Activated naive CD4-positive, alpha-beta T cell treated with anti-CD3 and anti-CD28 coated beads, Interleukin-2, amount 50 U/mL, for 16 hours (primary cell): ENCODE data around the gene MYT1.
"Not testable (repeated sequence)": the region's sequence is repeated elsewhere in the genome, so short reads cannot be mapped to it uniquely, and the experiment has no call there.

Experiments used
- DNase-seq: peaks from one replicate; pipeline ENCODE4 v3.0.0-alpha.2; 2020

The MYT1 gene

DNA sequence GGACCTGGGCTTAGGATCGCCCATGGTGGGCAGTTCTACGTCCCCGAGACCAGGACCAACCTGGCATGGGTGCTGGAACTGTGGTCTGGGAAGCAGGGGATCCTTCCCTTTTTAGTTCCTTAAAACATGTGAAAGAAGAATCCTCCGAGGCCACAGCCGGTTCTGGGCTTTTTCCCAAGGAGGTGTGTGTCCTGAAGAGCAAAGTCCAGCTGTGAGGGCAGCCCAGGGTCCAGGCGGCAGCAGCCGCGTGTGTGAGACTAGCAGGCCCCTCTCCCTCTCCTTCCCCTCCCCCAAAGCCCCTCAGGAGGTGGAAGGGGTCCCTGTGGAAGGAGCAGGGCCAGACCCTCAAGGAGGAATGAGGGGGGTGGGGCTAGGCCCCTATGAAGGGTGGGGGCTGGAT lies 56.2 kb downstream of the MYT1 start:
- no peak for DNase-seq

DNA sequence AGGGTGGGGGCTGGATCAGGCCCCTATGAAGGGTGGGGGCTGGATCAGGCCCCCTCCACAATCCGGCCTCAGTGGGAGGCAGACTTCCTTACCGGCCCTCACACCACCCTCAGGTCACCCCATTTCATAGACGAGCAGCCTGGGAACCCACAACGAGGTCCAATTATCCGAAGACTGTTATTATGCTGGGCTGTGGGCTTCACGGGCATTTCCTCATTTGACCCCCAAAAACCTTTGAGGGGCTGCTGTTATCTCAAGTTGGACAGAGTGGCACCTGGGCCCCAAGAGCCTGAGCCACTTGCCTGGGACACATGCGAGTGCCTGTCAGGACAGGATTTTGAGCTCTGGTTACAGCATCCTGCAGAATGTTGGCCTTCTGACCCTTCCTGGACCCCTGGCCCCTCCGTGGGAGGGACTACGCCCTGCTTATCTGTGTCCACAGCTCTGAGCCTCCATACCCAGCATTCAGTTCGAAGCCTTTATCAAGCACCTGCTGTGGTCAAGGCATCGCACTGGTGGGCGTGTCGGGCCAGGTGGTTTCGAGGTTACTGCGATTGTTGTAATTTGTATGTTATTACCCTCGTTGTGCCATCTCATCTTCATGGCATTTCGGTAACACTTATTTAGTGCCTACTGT lies 56.8 kb downstream of the MYT1 start:
- DNase-seq: no peak

- DNase-seq: no peak
These were observed 58.1 kb downstream of the MYT1 start for GRCh38 chr20:64222291-64222735.

- DNase-seq: no peak
These were observed 58.7 kb downstream of the MYT1 start for GRCh38 chr20:64222851-64223525.

DNA sequence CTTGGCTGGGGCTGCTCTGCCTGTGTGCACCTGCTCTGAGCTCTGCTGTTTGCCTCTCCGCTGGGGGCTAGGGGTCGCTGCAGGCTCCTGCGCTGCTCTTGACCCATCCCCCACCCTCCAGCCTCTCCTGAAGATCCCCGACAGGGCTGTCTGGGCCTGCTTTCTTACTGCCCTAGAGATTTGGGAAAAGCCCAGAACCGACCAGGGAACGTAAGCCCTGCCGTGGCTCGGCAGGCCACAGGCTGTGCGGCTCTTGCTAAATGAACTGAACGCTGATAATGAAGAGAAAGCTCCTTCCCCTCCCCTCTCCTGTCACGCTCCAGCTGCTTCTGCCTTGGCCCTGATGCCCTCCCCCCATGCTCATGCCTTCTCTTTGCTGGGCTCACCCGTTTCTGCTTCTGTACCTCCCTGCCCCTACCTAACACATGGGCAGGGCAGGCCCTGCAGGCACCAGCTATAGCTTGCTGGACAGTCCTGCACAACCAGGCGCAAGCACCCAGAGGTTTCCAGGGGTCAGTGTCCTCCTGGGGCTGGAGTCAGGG lies 59.3 kb downstream of the MYT1 start:
- no peak for DNase-seq

DNA sequence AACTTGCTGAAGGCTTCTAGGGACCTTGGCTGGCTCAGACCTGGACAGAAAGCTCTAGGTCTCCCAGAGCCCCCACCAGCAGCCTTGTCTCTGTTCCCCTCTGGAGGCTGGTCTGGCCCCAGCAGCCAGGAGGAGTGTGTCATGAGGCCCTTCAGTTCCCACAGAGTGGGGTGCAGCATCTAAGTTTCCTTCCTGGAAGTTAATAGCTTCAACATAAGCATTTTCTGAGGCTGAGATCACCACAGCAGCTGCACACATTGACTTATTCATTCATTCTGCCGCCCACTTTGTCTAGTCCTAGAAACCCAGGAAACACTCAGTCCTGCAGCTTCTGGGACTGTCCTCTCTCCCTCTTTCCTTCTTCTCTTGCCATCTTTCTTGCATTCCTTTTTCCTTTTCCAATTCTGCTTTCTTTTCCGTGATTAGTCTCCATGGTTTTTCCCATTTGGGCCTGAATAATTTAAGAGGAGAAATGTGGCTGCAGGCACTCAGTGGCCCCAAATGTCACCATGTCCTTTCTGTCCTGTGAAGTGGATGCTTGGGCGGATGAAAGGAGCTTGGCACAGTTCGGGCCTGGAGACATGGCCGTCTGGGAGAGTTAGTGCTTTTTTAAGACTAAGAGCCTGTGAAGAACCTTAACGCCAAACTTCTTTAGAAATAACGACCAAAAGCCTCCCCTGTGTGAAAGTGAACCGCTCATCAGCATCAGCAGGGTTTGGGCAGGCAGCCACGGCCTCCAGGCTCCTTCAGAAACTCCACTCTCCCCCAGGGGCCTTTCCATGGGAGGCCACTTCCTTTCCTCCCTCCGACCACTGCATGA lies 60.3 kb downstream of the MYT1 start:
- no peak for DNase-seq

DNA sequence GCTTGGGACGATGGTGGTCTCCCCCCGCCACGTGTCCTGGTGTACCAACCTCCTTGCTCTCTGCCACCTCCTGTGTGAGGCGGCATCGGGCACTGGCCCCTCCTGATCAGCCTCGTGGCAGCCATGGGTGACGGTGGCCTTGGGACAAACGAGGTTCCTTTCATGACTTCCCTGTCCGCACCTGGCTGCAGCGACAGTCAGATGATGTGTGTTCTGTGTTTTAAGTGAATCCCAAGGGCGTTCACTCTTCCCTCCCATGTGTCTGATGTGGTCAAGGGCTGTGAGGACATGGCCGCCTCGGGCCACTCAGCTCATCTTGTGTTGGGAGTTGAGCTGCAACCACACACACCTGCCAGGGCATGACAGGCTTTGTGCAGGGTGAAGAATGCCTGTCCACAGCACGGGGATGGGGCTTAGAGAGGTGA lies 60.9 kb downstream of the MYT1 start:
- no peak for DNase-seq

DNA sequence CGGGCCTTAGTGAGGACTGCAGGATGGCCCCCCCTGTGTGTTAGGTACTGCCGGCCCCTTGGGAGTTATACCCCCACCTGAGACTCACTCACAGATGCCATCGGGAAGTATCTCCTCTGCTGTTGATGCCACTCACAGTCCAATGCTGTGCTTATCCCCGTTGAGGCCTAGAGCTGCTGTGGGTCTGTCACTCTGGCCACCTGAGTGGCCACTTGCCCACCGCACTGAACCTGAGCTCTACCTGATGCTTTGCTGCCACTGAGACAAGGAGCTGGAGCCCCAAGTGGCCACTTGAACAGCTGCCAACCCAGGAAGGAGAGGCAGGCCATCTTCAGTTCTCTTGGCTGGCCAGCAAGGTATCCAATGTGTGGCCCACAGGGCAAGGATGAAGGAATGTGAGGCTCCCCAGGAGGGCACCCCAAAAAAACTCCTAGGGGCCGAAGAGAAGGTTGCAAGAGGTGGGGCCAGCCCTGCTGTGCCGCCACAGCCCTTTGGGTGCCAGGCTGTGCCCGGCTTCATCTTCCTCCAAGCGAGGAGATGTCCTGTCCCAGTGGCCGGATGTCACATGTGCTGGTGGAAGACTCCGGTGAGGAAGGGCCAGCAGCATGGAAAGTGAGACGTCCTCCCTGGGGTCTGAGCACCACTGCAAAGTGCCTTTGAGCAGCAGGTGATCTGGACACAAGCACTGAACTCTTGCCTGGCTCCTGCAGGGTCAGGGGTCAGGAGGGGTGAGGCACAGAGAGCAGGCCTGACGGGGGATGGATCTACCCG lies 61.8 kb downstream of the MYT1 start:
- no peak for DNase-seq

- no peak for DNase-seq
These were observed 62.7 kb downstream of the MYT1 start for GRCh38 chr20:64226686-64227580.

GRCh38 chr20:64228086-64228653 lies 63.9 kb downstream of the MYT1 start:
- DNase-seq: no peak

GRCh38 chr20:64228751-64229506 lies 64.7 kb downstream of the MYT1 start:
- no peak for DNase-seq

GRCh38 chr20:64229507-64230061 lies 65.3 kb downstream of the MYT1 start:
- no peak for DNase-seq

DNA sequence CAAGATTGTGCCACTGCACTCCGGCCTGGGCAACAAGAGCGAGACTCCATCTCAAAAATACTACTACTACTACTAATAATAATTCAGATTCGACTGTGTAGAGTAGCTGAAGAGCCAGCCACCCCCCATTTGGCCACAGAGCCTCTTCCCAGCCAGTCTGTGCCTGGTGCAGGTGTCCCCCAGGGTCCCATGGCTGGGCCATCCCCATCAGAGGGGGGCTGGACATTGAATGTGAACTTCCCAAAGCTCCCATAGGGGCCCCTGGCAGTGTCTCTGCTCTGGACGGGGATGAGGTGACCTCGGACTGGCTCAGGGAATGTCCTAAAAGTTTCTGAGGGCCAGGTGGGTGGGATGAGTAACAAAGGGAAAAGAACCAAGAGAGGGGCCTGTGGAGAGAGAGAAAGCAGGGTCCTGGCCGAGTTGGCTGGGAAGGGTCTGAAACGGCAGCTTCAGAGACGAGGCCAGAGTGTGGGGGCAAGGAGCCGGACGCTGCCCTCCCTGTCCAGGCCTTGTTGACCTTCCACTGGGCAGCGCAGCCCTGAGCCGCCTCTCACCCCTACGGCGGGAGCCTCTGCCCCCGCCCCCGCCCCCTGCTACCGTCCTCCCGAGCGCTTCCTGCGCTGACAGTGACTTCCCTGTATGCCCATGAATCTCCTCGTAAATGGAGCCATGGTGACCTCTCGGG lies 66.4 kb downstream of the MYT1 start:
- DNase-seq: no peak

- no peak for DNase-seq
These were observed 67.6 kb downstream of the MYT1 start for GRCh38 chr20:64231621-64232550.

DNA sequence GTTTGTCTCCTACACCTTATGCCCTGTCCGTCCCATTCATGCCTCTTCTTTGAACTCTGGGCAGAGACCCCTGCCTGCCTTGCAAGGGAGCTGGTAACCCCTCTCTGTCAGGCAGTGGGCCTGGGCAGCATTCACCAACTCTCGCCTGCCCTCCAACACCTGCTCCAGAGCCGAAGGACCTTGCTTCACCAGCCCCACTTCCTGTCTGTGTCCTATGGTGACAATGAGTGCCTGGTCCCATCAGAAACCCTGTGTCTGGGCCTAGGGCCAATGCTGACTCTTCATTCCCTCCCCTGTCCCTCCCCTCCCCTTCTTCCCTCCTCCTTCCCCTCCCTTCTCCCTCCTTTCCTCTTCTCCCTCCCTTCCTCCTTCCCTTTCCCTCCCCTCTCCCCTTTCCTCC lies 68.5 kb downstream of the MYT1 start:
- DNase-seq: no peak

DNA sequence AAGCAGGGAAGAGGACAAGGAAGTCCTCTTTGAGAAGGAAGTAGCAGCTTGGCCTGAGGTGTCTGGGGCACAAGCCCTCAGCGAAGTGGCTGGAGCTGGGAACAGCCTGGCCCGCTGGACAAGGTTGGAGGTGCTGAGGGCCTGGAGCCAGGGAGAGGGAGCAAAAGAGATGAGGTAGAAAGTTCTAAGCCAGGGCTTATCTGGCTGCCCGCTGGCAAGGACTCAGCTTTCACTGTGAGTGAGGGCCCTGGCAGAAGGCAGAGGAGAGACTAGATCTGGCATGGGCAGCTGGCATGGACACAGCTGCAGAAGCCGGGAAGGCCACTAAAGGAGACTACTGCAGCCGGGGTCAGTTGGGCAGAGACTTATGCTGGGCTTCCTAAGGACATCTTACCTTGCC lies 69.5 kb downstream of the MYT1 start:
- no peak for DNase-seq

DNA sequence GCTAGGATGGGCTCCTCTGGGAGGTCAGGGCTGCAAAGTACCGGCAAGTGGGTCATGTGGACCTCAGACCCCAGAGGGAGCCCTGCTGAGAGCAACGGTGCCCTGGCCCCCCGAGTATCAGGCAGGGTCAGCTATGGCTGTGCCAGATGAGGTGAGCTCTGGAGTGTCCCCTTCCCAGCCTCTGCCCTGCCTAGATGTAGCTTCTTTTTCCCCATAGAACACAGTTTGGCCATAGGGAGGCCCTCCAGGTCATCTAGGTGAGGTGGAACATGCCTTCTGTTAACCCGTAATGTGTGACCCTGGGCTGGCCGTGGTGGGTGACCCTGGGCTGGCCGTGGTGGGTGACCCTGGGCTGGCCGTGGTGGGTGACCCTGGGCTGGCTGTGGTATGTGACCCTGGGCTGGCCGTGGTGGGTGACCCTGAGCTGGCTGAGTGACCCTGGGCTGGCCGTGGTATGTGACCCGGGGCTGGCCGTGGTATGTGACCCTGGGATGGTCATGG lies 70.1 kb downstream of the MYT1 start:
- no peak for DNase-seq

DNA sequence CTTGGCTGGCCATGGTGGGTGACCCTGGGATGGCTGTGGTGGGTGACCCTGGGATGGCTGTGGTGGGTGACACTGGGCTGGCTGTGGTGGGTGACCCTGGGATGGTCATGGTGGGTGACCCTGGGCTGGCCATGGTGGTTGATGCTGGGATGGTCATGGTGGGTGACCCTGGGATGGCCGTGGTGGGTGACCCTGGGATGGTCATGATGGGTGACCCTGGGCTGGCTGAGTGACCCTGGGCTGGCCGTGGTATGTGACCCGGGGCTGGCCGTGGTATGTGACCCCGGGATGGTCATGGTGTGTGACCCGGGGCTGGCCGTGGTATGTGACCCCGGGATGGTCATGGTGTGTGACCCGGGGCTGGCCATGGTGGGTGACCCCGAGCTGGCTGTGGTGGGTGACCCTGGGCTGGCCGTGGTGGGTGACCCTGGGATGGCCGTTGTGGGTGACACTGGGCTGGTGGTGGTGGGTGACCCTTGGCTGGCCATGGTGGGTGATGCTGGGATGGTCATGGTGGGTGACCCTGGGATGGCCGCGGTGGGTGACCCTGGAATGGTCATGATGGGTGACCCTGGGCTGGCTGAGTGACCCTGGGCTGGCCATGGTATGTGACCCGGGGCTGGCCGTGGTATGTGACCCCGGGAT lies 70.8 kb downstream of the MYT1 start:
- DNase-seq: not testable (repeated sequence)
